ENCODE measurements around the gene PKDREJ.

Gene PKDREJ

DNA sequence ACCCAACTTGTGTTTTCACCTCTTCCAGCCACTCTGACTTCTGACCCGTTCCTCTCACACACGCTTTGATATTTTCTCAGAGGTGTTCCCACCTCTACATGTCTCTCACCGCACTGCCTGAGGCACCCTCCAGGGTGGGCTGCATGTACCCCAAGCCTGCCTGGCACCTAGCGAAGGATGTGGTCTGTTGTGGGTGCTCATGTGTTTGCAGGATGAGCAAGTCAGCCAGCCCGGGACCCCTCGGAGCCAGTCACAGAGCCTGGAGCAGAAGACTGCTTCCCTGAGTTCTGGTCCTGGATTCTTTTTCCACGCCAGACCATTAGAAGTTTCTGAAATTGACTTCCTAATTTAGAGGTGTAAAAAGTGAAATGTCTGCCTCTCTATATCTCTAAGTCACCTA is 37.3 kb upstream of the PKDREJ start:
- TF ChIP-seq, protein P1, sequence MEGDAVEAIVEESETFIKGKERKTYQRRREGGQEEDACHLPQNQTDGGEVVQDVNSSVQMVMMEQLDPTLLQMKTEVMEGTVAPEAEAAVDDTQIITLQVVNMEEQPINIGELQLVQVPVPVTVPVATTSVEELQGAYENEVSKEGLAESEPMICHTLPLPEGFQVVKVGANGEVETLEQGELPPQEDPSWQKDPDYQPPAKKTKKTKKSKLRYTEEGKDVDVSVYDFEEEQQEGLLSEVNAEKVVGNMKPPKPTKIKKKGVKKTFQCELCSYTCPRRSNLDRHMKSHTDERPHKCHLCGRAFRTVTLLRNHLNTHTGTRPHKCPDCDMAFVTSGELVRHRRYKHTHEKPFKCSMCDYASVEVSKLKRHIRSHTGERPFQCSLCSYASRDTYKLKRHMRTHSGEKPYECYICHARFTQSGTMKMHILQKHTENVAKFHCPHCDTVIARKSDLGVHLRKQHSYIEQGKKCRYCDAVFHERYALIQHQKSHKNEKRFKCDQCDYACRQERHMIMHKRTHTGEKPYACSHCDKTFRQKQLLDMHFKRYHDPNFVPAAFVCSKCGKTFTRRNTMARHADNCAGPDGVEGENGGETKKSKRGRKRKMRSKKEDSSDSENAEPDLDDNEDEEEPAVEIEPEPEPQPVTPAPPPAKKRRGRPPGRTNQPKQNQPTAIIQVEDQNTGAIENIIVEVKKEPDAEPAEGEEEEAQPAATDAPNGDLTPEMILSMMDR (IDR thresholded peaks at IDR 0.05; ENCODE audit: low read depth, low read length): no peak
- H3K27me3 ChIP-seq: no peaks in the 10 kb centered on the region
- H3K9me3 ChIP-seq: no peaks in the 10 kb centered on the region
- DNase-seq: no peak
- H3K4me3 ChIP-seq (ENCODE audit: low read depth, low read length): no peak overlapping the region
- peaks cover 44% of the 10 kb centered on the region for H3K36me3 ChIP-seq
- no peaks in the 10 kb centered on the region; the same call in 1 of the 2 replicates for H3K4me1 ChIP-seq

DNA sequence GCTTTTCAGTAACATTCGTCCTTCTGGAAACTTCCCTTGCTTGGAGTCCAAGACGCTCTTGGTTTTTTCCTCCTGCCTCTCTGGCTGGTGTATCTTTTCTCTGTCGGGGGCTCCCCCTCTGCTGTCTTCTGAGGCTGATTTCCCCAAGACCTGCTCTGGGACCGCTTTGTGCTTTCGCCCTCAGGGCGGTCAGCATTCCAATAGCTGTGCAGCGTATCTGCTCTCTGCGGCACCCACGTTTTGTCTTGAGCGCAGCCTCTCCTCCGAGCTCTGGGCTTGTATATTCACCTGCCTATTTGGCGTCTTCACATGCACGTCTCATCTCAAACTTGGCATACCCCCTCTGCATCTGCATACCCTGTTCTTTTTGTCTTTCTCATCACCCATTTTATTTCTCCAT is 36.0 kb upstream of the PKDREJ start:
- Histone ChIP-seq H3K4me1 (no peaks in the 10 kb centered on the region; the same call in 1 of the 2 replicates), H3K4me3 (ENCODE audit: low read depth, low read length) (no peak overlapping the region), H3K9me3 (no peaks in the 10 kb centered on the region), H3K36me3 (peaks cover 33% of the 10 kb centered on the region), H3K27me3 (no peaks in the 10 kb centered on the region)
- DNase-seq: no peak
- TF ChIP-seq, protein P1 (IDR thresholded peaks at IDR 0.05; ENCODE audit: low read depth, low read length): no peak

DNA sequence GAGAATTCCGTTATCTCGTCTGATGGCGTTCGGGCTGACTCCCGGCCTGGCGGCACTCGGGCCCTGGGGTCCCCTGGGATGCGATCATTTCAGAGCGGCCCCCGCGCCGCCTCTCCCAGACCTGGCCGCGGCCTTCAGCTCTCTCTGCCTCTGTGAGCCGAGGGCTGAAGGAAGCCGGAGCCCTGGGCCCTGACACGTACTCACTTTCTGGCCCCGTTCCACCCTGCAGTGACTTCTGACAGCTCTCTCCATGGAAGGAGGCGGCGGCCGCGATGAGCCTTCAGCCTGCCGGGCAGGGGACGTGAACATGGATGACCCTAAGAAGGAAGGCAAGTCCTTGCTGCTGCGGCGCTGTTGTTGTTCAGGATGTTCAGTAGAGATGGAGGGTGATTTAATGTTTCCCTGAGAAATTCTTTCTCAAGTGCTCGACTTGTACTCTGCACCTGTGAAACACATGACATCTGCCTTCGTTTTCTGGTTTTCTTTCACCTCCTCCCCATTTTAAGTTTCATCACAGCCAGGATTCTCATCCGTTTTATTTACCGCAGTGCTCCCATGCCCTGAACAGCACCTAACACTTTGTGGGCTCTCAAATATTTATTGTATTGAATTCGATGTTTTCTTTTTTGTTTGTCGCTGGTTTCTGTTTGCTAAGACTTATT is 34.1 kb upstream of the PKDREJ start:
- Histone ChIP-seq H3K4me1 (no peaks in the 10 kb centered on the region; the same call in 1 of the 2 replicates), H3K36me3 (peaks cover 33% of the 10 kb centered on the region), H3K9me3 (no peaks in the 10 kb centered on the region), H3K4me3 (ENCODE audit: low read depth, low read length) (peak overlapping the region; percentile 88), H3K27me3 (no peaks in the 10 kb centered on the region)
- peak; percentile 68 for DNase-seq
- TF ChIP-seq, protein P1 (IDR thresholded peaks at IDR 0.05; ENCODE audit: low read depth, low read length): no peak

DNA sequence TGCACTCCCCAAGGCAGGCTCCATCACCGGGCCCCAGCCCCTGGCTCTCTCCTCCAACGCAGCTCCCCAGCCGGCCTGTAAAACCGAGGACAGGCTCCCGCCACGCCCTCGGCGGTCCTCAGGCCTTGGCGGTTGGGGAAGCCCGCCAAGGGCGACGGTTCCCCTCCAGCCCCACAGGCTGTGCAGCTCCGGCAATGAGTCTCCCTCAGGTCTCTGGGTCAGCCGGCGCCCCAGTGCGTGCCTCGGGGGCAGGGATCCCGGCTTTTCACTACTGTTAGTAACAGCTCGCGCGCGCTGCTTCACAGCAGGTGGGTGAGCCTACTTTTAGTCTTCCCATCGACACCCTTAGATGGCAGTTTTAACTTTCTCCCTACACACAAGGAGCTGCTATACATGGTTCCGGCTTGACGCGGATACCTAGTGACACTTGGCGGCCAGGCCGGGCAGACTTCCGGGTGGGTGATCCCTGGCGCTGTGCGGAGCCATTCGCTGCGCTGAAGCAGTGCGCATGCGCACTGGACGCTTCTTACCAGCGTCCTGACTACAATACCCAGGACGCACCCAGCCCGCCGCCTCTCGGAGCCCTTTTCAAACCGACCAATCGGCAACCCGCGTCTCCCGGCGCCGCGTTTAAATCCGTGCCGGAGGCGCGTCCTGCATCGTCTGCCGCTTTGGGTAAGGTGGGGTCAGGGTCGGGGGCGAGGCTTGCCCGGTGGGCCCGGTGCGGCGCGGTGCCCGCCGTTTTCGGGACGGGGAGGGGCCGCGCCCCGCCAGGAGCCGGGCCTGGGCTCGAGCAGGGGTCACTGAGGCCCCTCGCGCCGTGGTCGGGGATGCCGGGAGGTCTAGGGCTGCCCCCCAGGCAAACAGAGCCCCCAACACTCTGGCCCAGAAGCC is 33.4 kb upstream of the PKDREJ start, which contains the start of gene GTSE1:
TSS of gene GTSE1 (plus strand) at position 614 of the 894 bp plus-strand sequence. CDS start 531 bp downstream, outside the sequence.
- Histone ChIP-seq H3K27me3 (no peaks in the 10 kb centered on the region), H3K9me3 (no peaks in the 10 kb centered on the region), H3K36me3 (peaks cover 33% of the 10 kb centered on the region), H3K4me3 (ENCODE audit: low read depth, low read length) (peak within 1 kb of the TSS; percentile 88), H3K4me1 (no peaks in the 10 kb centered on the region; the same call in 1 of the 2 replicates)
- TF ChIP-seq, protein P1 (IDR thresholded peaks at IDR 0.05; ENCODE audit: low read depth, low read length): peak; percentile 44
- peak; percentile 99 for DNase-seq

DNA sequence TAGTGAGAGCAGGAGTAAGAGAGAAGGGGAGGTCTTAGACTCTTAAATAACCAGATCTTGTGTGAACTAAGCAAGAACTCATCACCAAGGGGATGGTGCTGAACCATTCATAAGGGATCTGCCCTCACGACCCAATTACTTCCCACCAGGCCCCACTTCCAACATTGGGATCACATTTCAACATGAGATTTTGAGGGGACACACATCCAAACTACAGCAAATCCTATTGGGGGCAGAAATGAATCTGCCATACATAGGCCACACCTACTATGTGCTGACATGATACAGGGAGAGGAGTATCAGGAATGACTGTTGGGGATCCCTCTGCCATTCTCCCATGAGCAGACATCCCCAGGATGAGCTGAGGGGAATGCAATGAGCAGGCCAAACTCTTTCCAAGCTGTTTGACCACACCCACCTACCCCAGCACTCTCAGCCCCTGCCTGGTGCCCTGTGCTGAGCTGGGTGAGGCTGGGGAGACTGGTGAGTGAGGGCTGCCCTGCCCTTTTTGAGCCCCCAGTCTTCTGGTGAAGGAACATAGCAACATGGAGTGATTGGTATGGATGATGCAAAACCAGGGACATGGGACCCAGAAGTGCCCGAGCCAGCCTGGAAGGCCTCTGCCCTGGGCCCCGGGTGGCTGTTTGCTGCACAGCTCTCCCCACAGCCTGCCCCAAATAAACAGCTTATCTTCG is 32.3 kb upstream of the PKDREJ start:
- peaks cover 28% of the 10 kb centered on the region for H3K36me3 ChIP-seq
- DNase-seq: no peak
- TF ChIP-seq, protein P1 (IDR thresholded peaks at IDR 0.05; ENCODE audit: low read depth, low read length): no peak

More for the DNA sequence above, 32.3 kb upstream of the PKDREJ start:
- Histone ChIP-seq H3K9me3 (no peaks in the 10 kb centered on the region), H3K4me1 (no peaks in the 10 kb centered on the region; the same call in 1 of the 2 replicates), H3K4me3 (ENCODE audit: low read depth, low read length) (no peak overlapping the region), H3K27me3 (no peaks in the 10 kb centered on the region)
